ENCODE data around the gene C5AR1.
"Not testable (repeated sequence)": the region's sequence is repeated elsewhere in the genome, so short reads cannot be mapped to it uniquely, and the experiment has no call there.

The C5AR1 gene

DNA sequence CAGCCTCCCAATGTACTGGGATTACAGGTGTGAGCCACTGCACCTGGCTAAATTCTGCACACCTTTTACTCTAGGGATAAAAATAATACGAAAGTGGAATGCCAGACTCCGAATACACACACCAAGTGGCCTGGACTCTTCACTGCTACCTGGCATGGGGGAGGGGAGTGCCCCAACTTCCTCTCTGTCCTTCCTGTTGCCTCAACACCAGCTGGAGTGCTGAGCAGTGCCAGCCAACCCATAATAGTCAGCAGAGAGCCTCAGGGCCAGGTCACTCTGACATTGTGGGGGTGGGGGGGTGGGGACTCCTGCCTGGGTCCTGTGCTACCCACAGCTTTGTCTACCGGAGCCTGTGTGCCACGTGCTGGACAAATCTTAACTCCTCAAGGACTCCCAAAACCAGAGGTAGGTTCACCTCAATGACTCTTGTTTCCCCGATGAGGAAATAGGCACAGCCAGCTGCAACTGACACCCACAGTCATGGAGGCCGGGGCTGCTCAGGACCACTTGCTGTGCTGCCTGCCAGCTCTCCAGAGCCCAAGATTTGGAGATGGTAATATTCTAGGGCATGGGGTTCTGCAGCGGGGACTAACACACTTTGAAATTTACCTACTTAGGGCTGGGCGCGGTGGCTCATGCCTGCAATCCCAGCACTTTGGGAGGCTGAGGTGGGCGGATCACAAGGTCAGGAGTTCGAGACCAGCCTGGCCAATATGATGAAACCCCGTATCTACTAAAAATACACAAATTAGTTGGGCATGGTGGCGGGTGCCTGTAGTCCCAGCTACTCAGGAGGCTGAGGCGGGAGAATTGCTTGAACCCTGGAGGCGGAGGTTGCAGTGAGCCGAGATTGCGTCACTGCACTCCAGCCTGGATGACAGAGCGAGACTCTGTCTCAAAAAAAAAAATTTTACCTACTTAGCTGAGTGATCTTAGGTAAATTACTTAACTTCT is 27.4 kb downstream of the C5AR1 start:
- not testable (repeated sequence) for DNase-seq

- no peak for DNase-seq
Measured at GRCh38 chr19:47339196-47339880, 29.7 kb downstream of the C5AR1 start.

GRCh38 chr19:47340477-47341208 is 31.0 kb downstream of the C5AR1 start:
- DNase-seq: no peak

GRCh38 chr19:47341734-47342133 is 32.1 kb downstream of the C5AR1 start:
- DNase-seq: no peak

GRCh38 chr19:47343194-47343802 is 33.6 kb downstream of the C5AR1 start:
- DNase-seq: no peak

- no peak for DNase-seq
Measured at GRCh38 chr19:47344425-47344824, 34.8 kb downstream of the C5AR1 start.

- not testable (repeated sequence) for DNase-seq
Measured at GRCh38 chr19:47346024-47346423, 36.4 kb downstream of the C5AR1 start.

GRCh38 chr19:47348819-47349795 is 39.4 kb downstream of the C5AR1 start, which contains the start of gene DHX34:
Gene DHX34, plus strand, starts transcription at chr19:47349315. Its CDS starts 3,716 bp downstream, at chr19:47353031.
- DNase-seq: peak; percentile 98

- DNase-seq: no peak
Measured at GRCh38 chr19:47350630-47351029, 41.0 kb downstream of the C5AR1 start.

- DNase-seq: no peak
Measured at GRCh38 chr19:47351548-47351947, 41.9 kb downstream of the C5AR1 start.

GRCh38 chr19:47352095-47352494 is 42.4 kb downstream of the C5AR1 start:
- DNase-seq: no peak

DNA sequence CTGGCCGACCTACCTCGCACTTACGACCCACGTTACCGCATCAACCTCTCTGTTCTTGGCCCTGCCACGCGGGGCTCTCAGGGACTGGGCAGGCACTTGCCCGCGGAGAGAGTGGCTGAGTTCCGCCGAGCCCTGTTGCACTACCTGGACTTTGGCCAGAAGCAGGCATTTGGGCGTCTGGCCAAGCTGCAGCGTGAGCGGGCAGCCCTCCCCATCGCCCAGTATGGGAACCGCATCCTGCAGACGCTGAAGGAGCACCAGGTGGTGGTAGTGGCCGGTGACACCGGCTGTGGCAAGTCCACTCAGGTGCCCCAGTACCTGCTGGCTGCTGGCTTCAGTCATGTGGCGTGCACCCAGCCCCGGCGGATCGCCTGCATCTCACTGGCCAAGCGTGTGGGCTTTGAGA is 43.6 kb downstream of the C5AR1 start:
- DNase-seq: peak; percentile 23

- DNase-seq: no peak
Measured at GRCh38 chr19:47356900-47357299, 47.2 kb downstream of the C5AR1 start.

DNA sequence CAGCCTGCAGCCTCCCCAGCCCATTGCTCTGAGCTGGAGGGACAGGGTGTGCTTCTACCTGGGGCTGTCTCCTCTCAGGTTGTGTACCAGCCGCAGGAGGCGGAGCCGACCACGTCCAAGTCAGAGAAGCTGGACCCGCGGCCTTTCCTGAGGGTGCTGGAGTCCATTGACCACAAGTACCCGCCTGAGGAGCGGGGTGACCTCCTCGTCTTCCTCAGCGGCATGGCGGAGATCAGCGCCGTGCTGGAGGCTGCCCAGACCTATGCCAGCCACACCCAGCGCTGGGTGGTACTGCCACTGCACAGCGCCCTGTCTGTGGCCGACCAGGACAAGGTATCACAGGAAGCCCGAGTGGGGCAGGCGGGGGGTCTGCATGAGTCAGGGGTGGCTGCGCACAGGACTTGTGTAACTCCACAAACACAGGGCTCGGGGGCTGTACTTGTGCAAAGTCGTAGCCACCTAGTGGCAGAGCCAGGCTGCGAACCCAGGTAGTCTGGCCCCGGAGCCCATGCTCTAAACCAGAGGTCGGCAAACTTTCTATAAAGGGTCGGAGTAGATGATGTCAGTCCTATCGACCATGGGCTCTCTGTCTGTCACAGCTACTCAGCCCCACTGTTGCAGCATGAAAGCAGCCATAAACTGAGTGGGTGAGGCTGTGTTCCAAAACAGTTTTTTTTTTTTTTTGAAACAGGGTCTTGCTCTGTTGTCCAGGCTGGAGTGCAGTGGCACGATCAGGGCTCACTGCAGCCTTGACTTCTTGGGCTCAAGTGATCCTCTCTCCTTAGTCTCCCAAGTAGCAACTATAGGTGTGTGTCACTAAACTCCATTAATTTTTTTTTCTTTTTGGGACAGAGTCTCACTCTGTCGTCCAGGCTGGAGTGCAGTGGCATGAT is 48.4 kb downstream of the C5AR1 start:
- DNase-seq: no peak

- DNase-seq: no peak
Measured at GRCh38 chr19:47358936-47359335, 49.3 kb downstream of the C5AR1 start.

- no peak for DNase-seq
Measured at GRCh38 chr19:47362321-47362720, 52.7 kb downstream of the C5AR1 start.

DNA sequence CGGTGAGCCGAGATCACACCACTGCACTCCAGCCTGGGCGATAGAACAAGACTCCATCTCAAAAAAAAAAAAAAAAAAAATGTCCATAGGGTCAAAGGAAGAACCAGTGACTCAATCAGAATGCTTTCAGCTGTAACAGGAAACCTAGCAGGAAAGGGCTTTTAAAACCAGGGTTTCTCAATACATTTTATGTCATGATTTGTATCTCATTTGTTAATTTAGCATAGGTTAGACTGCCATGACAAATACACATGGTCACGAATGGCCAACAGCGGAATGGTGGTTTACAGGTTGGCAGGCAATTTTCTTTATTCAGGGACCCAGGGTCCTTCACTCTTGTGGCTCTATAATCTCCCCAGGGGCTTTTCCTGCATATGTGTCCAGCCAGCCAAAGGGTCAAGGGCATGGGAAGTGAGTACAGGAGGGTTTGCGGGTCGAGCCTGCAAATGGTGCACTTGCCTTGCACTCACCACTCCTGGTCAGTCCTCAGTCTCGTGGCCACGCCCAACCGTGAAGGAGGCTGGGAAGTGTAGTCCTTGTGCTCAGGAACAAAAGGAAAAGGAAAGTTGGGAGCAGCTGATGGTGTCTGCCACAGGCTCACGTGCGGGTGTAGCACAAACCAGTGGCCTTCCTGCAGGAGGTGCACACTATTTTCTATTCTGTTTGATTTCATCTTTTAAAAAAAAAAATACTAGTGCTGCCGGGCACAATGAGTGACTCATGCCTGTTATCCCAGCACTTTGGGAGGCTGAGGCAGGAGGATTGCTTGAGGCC is 54.3 kb downstream of the C5AR1 start:
- DNase-seq: no peak

GRCh38 chr19:47365455-47365854 is 55.8 kb downstream of the C5AR1 start:
- not testable (repeated sequence) for DNase-seq

- DNase-seq: no peak
Measured at GRCh38 chr19:47370045-47370611, 60.5 kb downstream of the C5AR1 start.

All from NCI-H1105 treated with DMSO at 0.1 percent for 48 hours (cell line).